Measurements from ENCODE around the gene PAMR1.
A peak's percentile ranks its signal among the peaks of the same experiment; 100 is the strongest.

PAMR1 gene

GRCh38 chr11:35553021-35553420 lies 27.6 kb upstream of the PAMR1 start:
- H3K18ac ChIP-seq (ENCODE audit: low read depth in 1 of 2, low read length in 2 of 2): peak overlapping the region in 1 of 2 experiments; percentile 78
- no peak overlapping the region for H3K14ac ChIP-seq (ENCODE audit: low read length in 2 of 2)
- no peak overlapping the region for H4K91ac ChIP-seq (ENCODE audit: low read length)
- no peaks in the 10 kb centered on the region for H3K9me3 ChIP-seq (ENCODE audit: control insufficient read depth, low read length)
- H3K36me3 ChIP-seq (ENCODE audit: control insufficient read depth in 1 of 2, insufficient read depth in 2 of 2, low read depth in 1 of 2, low read length in 2 of 2): no peaks in the 10 kb centered on the region
- H3K79me1 ChIP-seq (replicated peaks; ENCODE audit: low read length, poor library complexity, severe bottlenecking): no peaks in the 10 kb centered on the region
- WGBS: 67% methylated on average over 2 of the region's 3 CpGs
- H2BK12ac ChIP-seq (ENCODE audit: low read length in 2 of 2): peak overlapping the region in 1 of 2 experiments; percentile 29
- peaks cover 7% of the 10 kb centered on the region for H3K4me1 ChIP-seq (ENCODE audit: control insufficient read depth, insufficient read depth, low read depth, low read length)
- no peak overlapping the region for H2BK5ac ChIP-seq (ENCODE audit: low read depth, low read length, poor library complexity, severe bottlenecking)
- no peak overlapping the region for H3K4me3 ChIP-seq (ENCODE audit: insufficient read depth in 1 of 2, low read depth in 1 of 2, low read length in 2 of 2)
- no peak overlapping the region for H2AK5ac ChIP-seq (ENCODE audit: low read length, severe bottlenecking)
- H3K4me2 ChIP-seq (ENCODE audit: low read length, poor library complexity, severe bottlenecking): no peak overlapping the region
- DNase-seq: peak; percentile 64
- H3K23ac ChIP-seq (ENCODE audit: low read length in 2 of 2): no peak overlapping the region
- H2BK15ac ChIP-seq (ENCODE audit: low read depth, poor library complexity, severe bottlenecking): no peak overlapping the region
- H3K27me3 ChIP-seq (ENCODE audit: control insufficient read depth in 1 of 2, insufficient read depth in 1 of 2, low read length in 2 of 2): peaks cover 0 to 6% of the 10 kb centered on the region in 2 experiments
- no peak overlapping the region for H3K9ac ChIP-seq (ENCODE audit: low read length)
- no peak overlapping the region for H2BK120ac ChIP-seq (ENCODE audit: low read depth, low read length)
- no peak overlapping the region for H2AFZ ChIP-seq (ENCODE audit: low read depth, low read length)
- H4K8ac ChIP-seq (ENCODE audit: low read length): no peak overlapping the region
- H3K4ac ChIP-seq (ENCODE audit: low read depth in 1 of 2, low read length in 2 of 2): peak overlapping the region in 1 of 2 experiments; percentile 26
- no peak overlapping the region for H3K27ac ChIP-seq (ENCODE audit: low read length, poor library complexity, severe bottlenecking)

- Histone ChIP-seq H2BK15ac (ENCODE audit: low read depth, poor library complexity, severe bottlenecking) (no peak overlapping the region), H2AFZ (ENCODE audit: low read depth, low read length) (no peak overlapping the region), H2BK120ac (ENCODE audit: low read depth, low read length) (peak overlapping the region; percentile 29), H4K91ac (ENCODE audit: low read length) (no peak overlapping the region), H3K36me3 (ENCODE audit: control insufficient read depth in 1 of 2, insufficient read depth in 2 of 2, low read depth in 1 of 2, low read length in 2 of 2) (no peaks in the 10 kb centered on the region), H3K4ac (ENCODE audit: low read depth in 1 of 2, low read length in 2 of 2) (peak overlapping the region in 1 of 2 experiments; percentile 26), H3K23ac (ENCODE audit: low read length in 2 of 2) (no peak overlapping the region), H2BK5ac (ENCODE audit: low read depth, low read length, poor library complexity, severe bottlenecking) (no peak overlapping the region), H3K27ac (ENCODE audit: low read length, poor library complexity, severe bottlenecking) (no peak overlapping the region), H3K4me2 (ENCODE audit: low read length, poor library complexity, severe bottlenecking) (no peak overlapping the region), H3K14ac (ENCODE audit: low read length in 2 of 2) (peak overlapping the region in 1 of 2 experiments; percentile 59), H2BK12ac (ENCODE audit: low read length in 2 of 2) (peak overlapping the region; percentile 29 to 92), H3K18ac (ENCODE audit: low read depth in 1 of 2, low read length in 2 of 2) (peak overlapping the region; percentile 17 to 78), H3K4me3 (ENCODE audit: insufficient read depth in 1 of 2, low read depth in 1 of 2, low read length in 2 of 2) (no peak overlapping the region), H3K27me3 (ENCODE audit: control insufficient read depth in 1 of 2, insufficient read depth in 1 of 2, low read length in 2 of 2) (peaks cover 0 to 4% of the 10 kb centered on the region in 2 experiments), H3K9ac (ENCODE audit: low read length) (no peak overlapping the region), H4K8ac (ENCODE audit: low read length) (no peak overlapping the region), H2AK5ac (ENCODE audit: low read length, severe bottlenecking) (no peak overlapping the region), H3K4me1 (ENCODE audit: control insufficient read depth, insufficient read depth, low read depth, low read length) (peaks cover 7% of the 10 kb centered on the region), H3K79me1 (replicated peaks; ENCODE audit: low read length, poor library complexity, severe bottlenecking) (no peaks in the 10 kb centered on the region), H3K9me3 (ENCODE audit: control insufficient read depth, low read length) (no peaks in the 10 kb centered on the region)
- 92% methylated on average over 5 of the region's 5 CpGs for WGBS
- no peak for DNase-seq
These were observed 27.2 kb upstream of the PAMR1 start for GRCh38 chr11:35552616-35553015.

GRCh38 chr11:35550374-35551036 lies 25.1 kb upstream of the PAMR1 start:
- Histone ChIP-seq H3K18ac (ENCODE audit: low read depth in 1 of 2, low read length in 2 of 2) (peak overlapping the region; percentile 25 to 73), H2BK120ac (ENCODE audit: low read depth, low read length) (no peak overlapping the region), H3K36me3 (ENCODE audit: control insufficient read depth in 1 of 2, insufficient read depth in 2 of 2, low read depth in 1 of 2, low read length in 2 of 2) (no peaks in the 10 kb centered on the region), H3K23ac (ENCODE audit: low read length in 2 of 2) (no peak overlapping the region), H4K8ac (ENCODE audit: low read length) (no peak overlapping the region), H2BK5ac (ENCODE audit: low read depth, low read length, poor library complexity, severe bottlenecking) (no peak overlapping the region), H2AK5ac (ENCODE audit: low read length, severe bottlenecking) (peak overlapping the region; percentile 42), H3K27ac (ENCODE audit: low read length, poor library complexity, severe bottlenecking) (peak overlapping the region; percentile 62), H3K27me3 (ENCODE audit: control insufficient read depth in 1 of 2, insufficient read depth in 1 of 2, low read length in 2 of 2) (no peaks in the 10 kb centered on the region), H3K4me2 (ENCODE audit: low read length, poor library complexity, severe bottlenecking) (no peak overlapping the region), H2BK15ac (ENCODE audit: low read depth, poor library complexity, severe bottlenecking) (no peak overlapping the region), H3K9me3 (ENCODE audit: control insufficient read depth, low read length) (no peaks in the 10 kb centered on the region), H3K79me1 (replicated peaks; ENCODE audit: low read length, poor library complexity, severe bottlenecking) (no peaks in the 10 kb centered on the region), H3K9ac (ENCODE audit: low read length) (peak overlapping the region; percentile 67), H3K4me1 (ENCODE audit: control insufficient read depth, insufficient read depth, low read depth, low read length) (peaks cover 7% of the 10 kb centered on the region), H4K91ac (ENCODE audit: low read length) (no peak overlapping the region), H2BK12ac (ENCODE audit: low read length in 2 of 2) (peak overlapping the region in 1 of 2 experiments; percentile 83), H3K14ac (ENCODE audit: low read length in 2 of 2) (peak overlapping the region in 1 of 2 experiments; percentile 38), H3K4me3 (ENCODE audit: insufficient read depth in 1 of 2, low read depth in 1 of 2, low read length in 2 of 2) (peak overlapping the region in 1 of 2 experiments; percentile 17), H2AFZ (ENCODE audit: low read depth, low read length) (no peak overlapping the region), H3K4ac (ENCODE audit: low read depth in 1 of 2, low read length in 2 of 2) (peak overlapping the region in 1 of 2 experiments; percentile 56)
- DNase-seq: no peak
- 100% methylated on average over 3 of the region's 3 CpGs for WGBS

- Histone ChIP-seq H4K91ac (ENCODE audit: low read length) (no peak overlapping the region), H2BK120ac (ENCODE audit: low read depth, low read length) (no peak overlapping the region), H3K27ac (ENCODE audit: low read length, poor library complexity, severe bottlenecking) (peak overlapping the region; percentile 62), H3K14ac (ENCODE audit: low read length in 2 of 2) (no peak overlapping the region), H2BK12ac (ENCODE audit: low read length in 2 of 2) (no peak overlapping the region), H2BK5ac (ENCODE audit: low read depth, low read length, poor library complexity, severe bottlenecking) (no peak overlapping the region), H4K8ac (ENCODE audit: low read length) (no peak overlapping the region), H3K27me3 (ENCODE audit: control insufficient read depth in 1 of 2, insufficient read depth in 1 of 2, low read length in 2 of 2) (no peaks in the 10 kb centered on the region), H3K4me3 (ENCODE audit: insufficient read depth in 1 of 2, low read depth in 1 of 2, low read length in 2 of 2) (peak overlapping the region in 1 of 2 experiments; percentile 17), H3K4me2 (ENCODE audit: low read length, poor library complexity, severe bottlenecking) (no peak overlapping the region), H3K9me3 (ENCODE audit: control insufficient read depth, low read length) (no peaks in the 10 kb centered on the region), H3K4ac (ENCODE audit: low read depth in 1 of 2, low read length in 2 of 2) (no peak overlapping the region), H2AFZ (ENCODE audit: low read depth, low read length) (no peak overlapping the region), H3K36me3 (ENCODE audit: control insufficient read depth in 1 of 2, insufficient read depth in 2 of 2, low read depth in 1 of 2, low read length in 2 of 2) (no peaks in the 10 kb centered on the region), H3K4me1 (ENCODE audit: control insufficient read depth, insufficient read depth, low read depth, low read length) (peaks cover 7% of the 10 kb centered on the region), H3K18ac (ENCODE audit: low read depth in 1 of 2, low read length in 2 of 2) (peak overlapping the region in 1 of 2 experiments; percentile 49), H3K23ac (ENCODE audit: low read length in 2 of 2) (no peak overlapping the region), H3K79me1 (replicated peaks; ENCODE audit: low read length, poor library complexity, severe bottlenecking) (no peaks in the 10 kb centered on the region), H3K9ac (ENCODE audit: low read length) (peak overlapping the region; percentile 67), H2BK15ac (ENCODE audit: low read depth, poor library complexity, severe bottlenecking) (no peak overlapping the region), H2AK5ac (ENCODE audit: low read length, severe bottlenecking) (no peak overlapping the region)
- DNase-seq: peak; percentile 98
- 7% methylated on average over 3 of the region's 3 CpGs for WGBS
These were observed 24.4 kb upstream of the PAMR1 start for GRCh38 chr11:35549787-35550186.

All from mesenchymal stem cell (in vitro differentiated cells and primary cell).